GM21717 (cell line): ENCODE results near the gene DRC1.

Source experiments
- ATAC-seq: cut with Tn5 transposase; IDR thresholded peaks from one replicate; pipeline ENCODE4 v1.9.1; 2021; ENCODE audit warnings: mild to moderate bottlenecking, moderate library complexity; ENCODE audit not compliant: unreplicated experiment

DRC1 gene

GRCh38 chr2:26489213-26489850 is 87.6 kb downstream of the DRC1 start:
- no peak for ATAC-seq

GRCh38 chr2:26491563-26492167 is 89.9 kb downstream of the DRC1 start:
- no peak for ATAC-seq

GRCh38 chr2:26492749-26493515 is 91.2 kb downstream of the DRC1 start:
- no peak for ATAC-seq

DNA sequence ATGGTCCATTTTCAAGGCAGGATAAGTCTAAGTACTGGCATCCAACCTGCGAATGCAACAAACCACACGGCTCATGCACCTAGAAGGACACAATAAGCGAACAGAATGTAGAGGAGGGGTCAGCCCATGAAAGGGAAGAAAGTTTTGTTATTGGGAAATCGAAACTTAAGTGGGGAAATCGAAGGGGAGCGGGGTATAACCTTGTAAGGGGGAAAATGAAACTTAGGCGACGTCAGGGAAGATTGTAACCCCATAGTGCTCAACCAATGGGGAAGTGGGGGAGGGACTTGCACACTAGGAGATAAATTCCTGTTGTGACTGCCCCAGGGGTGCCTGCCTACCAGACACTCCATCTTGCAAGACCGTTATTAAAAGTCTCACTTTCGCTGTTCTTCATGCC is 91.8 kb downstream of the DRC1 start:
- ATAC-seq: no peak

GRCh38 chr2:26494199-26494598 is 92.5 kb downstream of the DRC1 start:
- no peak for ATAC-seq

- ATAC-seq: no peak
Observed at GRCh38 chr2:26494891-26495290, 93.2 kb downstream of the DRC1 start.

- ATAC-seq: no peak
Observed at GRCh38 chr2:26495705-26496297, 94.1 kb downstream of the DRC1 start.

- no peak for ATAC-seq
Observed at GRCh38 chr2:26500406-26500805, 98.7 kb downstream of the DRC1 start.

GRCh38 chr2:26503231-26503880 is 101.6 kb downstream of the DRC1 start:
- ATAC-seq: no peak

GRCh38 chr2:26504002-26504401 is 102.3 kb downstream of the DRC1 start:
- ATAC-seq: no peak

GRCh38 chr2:26506279-26506678 is 104.6 kb downstream of the DRC1 start:
- no peak for ATAC-seq
